ENCODE data around the gene POLD4.

The POLD4 gene

GRCh38 chr11:67387518-67387917 lies 34.2 kb upstream of the POLD4 start:
- DNase-seq = no peak

GRCh38 chr11:67387069-67387468 lies 33.7 kb upstream of the POLD4 start:
- DNase-seq = no peak

GRCh38 chr11:67384851-67385366 lies 31.6 kb upstream of the POLD4 start:
- DNase-seq = no peak

GRCh38 chr11:67382276-67383136 lies 29.2 kb upstream of the POLD4 start:
- DNase-seq = peak; percentile 89

GRCh38 chr11:67381244-67381972 lies 28.1 kb upstream of the POLD4 start:
- no peak for DNase-seq

GRCh38 chr11:67379061-67380058 lies 26.0 kb upstream of the POLD4 start:
- DNase-seq = no peak

- no peak for DNase-seq
Measured at GRCh38 chr11:67378544-67378943, 25.2 kb upstream of the POLD4 start.

GRCh38 chr11:67376873-67377808 lies 23.8 kb upstream of the POLD4 start:
- no peak for DNase-seq

- no peak for DNase-seq
Measured at GRCh38 chr11:67376063-67376820, 22.9 kb upstream of the POLD4 start.

GRCh38 chr11:67375320-67376055 lies 22.1 kb upstream of the POLD4 start:
- no peak for DNase-seq

- DNase-seq = no peak
Measured at GRCh38 chr11:67374571-67375281, 21.4 kb upstream of the POLD4 start.

- DNase-seq = peak; percentile 92
Measured at GRCh38 chr11:67373648-67374570, 20.6 kb upstream of the POLD4 start.

GRCh38 chr11:67372993-67373647 lies 19.8 kb upstream of the POLD4 start, which contains the start of gene CLCF1:
CLCF1 (minus strand) TSS chr11:67373598; CDS start chr11:67373539, 59 bp downstream.
- peak; percentile 49 for DNase-seq

GRCh38 chr11:67372321-67372992 lies 19.1 kb upstream of the POLD4 start:
- DNase-seq = no peak

GRCh38 chr11:67371911-67372320 lies 18.6 kb upstream of the POLD4 start:
- DNase-seq = no peak

GRCh38 chr11:67371189-67371910 lies 18.0 kb upstream of the POLD4 start:
- DNase-seq = peak; percentile 46

All from CD4-positive, alpha-beta T cell treated with Interleukin-17A for 1 hour (primary cell).